ENCODE data around the gene EGFL8.
A peak's percentile ranks its signal among the peaks of the same experiment; 100 is the strongest.
"Not testable (repeated sequence)": the region's sequence is repeated elsewhere in the genome, so short reads cannot be mapped to it uniquely, and the experiment has no call there.

EGFL8 gene

GRCh38 chr6:32164295-32164694, at the start of gene EGFL8:
Gene EGFL8, plus strand, starts transcription at chr6:32164595. Its CDS starts 1,571 bp downstream, at chr6:32166166.
- no peak for DNase-seq (ENCODE audit: low read depth)

- DNase-seq (ENCODE audit: low read depth), result no peak
Measured at GRCh38 chr6:32114796-32115195, 49.6 kb upstream of the EGFL8 start.

- DNase-seq (ENCODE audit: low read depth), result no peak
Measured at GRCh38 chr6:32115623-32116022, 48.8 kb upstream of the EGFL8 start.

- no peak for DNase-seq (ENCODE audit: low read depth)
Measured at GRCh38 chr6:32116674-32117073, 47.7 kb upstream of the EGFL8 start.

- DNase-seq (ENCODE audit: low read depth), result no peak
Measured at GRCh38 chr6:32117461-32117860, 46.9 kb upstream of the EGFL8 start.

GRCh38 chr6:32118782-32119628, 45.4 kb upstream of the EGFL8 start:
- peak; percentile 53 for DNase-seq (ENCODE audit: low read depth)

GRCh38 chr6:32120573-32121059, 43.8 kb upstream of the EGFL8 start:
- DNase-seq (ENCODE audit: low read depth), result no peak

- DNase-seq (ENCODE audit: low read depth), result no peak
Measured at GRCh38 chr6:32123681-32124080, 40.7 kb upstream of the EGFL8 start.

- no peak for DNase-seq (ENCODE audit: low read depth)
Measured at GRCh38 chr6:32126880-32127279, 37.5 kb upstream of the EGFL8 start.

GRCh38 chr6:32127409-32127716, 37.0 kb upstream of the EGFL8 start:
- no peak for DNase-seq (ENCODE audit: low read depth)

GRCh38 chr6:32127717-32128592, 36.4 kb upstream of the EGFL8 start, which contains the start of gene ATF6B:
Gene ATF6B, minus strand, starts transcription at chr6:32128246. Its CDS starts 39 bp downstream, at chr6:32128207.
- DNase-seq (ENCODE audit: low read depth), result peak; percentile 96

- no peak for DNase-seq (ENCODE audit: low read depth)
Measured at GRCh38 chr6:32128751-32129296, 35.6 kb upstream of the EGFL8 start.

- DNase-seq (ENCODE audit: low read depth), result no peak
Measured at GRCh38 chr6:32129297-32130088, 34.9 kb upstream of the EGFL8 start.

GRCh38 chr6:32131439-32131948, 32.9 kb upstream of the EGFL8 start:
- DNase-seq (ENCODE audit: low read depth), result no peak

- DNase-seq (ENCODE audit: low read depth), result no peak
Measured at GRCh38 chr6:32132110-32132509, 32.3 kb upstream of the EGFL8 start.

- DNase-seq (ENCODE audit: low read depth), result no peak
Measured at GRCh38 chr6:32133786-32134185, 30.6 kb upstream of the EGFL8 start.

GRCh38 chr6:32137454-32137853, 26.9 kb upstream of the EGFL8 start:
- DNase-seq (ENCODE audit: low read depth), result no peak

GRCh38 chr6:32139590-32139989, 24.8 kb upstream of the EGFL8 start:
- DNase-seq (ENCODE audit: low read depth), result no peak

GRCh38 chr6:32140420-32141046, 23.9 kb upstream of the EGFL8 start:
- no peak for DNase-seq (ENCODE audit: low read depth)

- not testable (repeated sequence) for DNase-seq (ENCODE audit: low read depth)
Measured at GRCh38 chr6:32144238-32144637, 20.2 kb upstream of the EGFL8 start.

GRCh38 chr6:32146287-32146686, 18.1 kb upstream of the EGFL8 start:
- no peak for DNase-seq (ENCODE audit: low read depth)

Data from activated T-helper 9 cell treated with anti-CD3 and anti-CD28 coated beads, Interleukin-2, amount 50 U/mL, for 16 hours (primary cell).